SK-N-MC (cell line): ENCODE data around the gene INSM1.

Source experiments
- DNase-seq: peaks from one replicate; pipeline ENCODE4 v3.0.0-alpha.2; 2011; ENCODE audit warnings: low read depth, low spot score
- H3K27ac ChIP-seq: fragments of 200-600 bp; sonication (generic); 2 replicates; pipeline ENCODE4 v1.5.1; 2016; ENCODE audit warnings: mixed run types
- H3K36me3 ChIP-seq: fragments of 200-600 bp; sonication (generic); 2 replicates; pipeline ENCODE4 v1.6.1; 2017; ENCODE audit warnings: antibody characterized with exemption, low read length, mixed read lengths; ENCODE audit not compliant: insufficient read depth
- H3K4me3 ChIP-seq: fragments of 200-600 bp; sonication (generic); 2 replicates; pipeline ENCODE4 v1.5.1; 2016
- H3K9ac ChIP-seq: fragments of 200-600 bp; sonication (generic); 2 replicates; pipeline ENCODE4 v1.8.0; 2017; ENCODE audit warnings: mixed run types, mixed read lengths; ENCODE audit not compliant: insufficient read length
- H3K9me3 ChIP-seq: fragments of 200-600 bp; sonication (generic); 2 replicates; pipeline ENCODE4 v1.6.1; 2017; ENCODE audit warnings: low read depth, mild to moderate bottlenecking, antibody characterized with exemption, low read length, moderate library complexity, mixed read lengths
- EZH2 ChIP-seq: fragments of 200-600 bp; sonication (generic); IDR thresholded peaks from one replicate; pipeline ENCODE4 v1.6.1; 2017; ENCODE audit warnings: antibody characterized with exemption
- FOXP2 ChIP-seq: optimal IDR thresholded peaks from 2 replicates; pipeline ENCODE3; 2011; ENCODE audit warnings: mild to moderate bottlenecking, moderate library complexity; ENCODE audit not compliant: insufficient read depth; ENCODE audit errors: extremely low read length, control extremely low read depth
- POLR2AphosphoS5 ChIP-seq: IDR thresholded peaks from 2 replicates; pipeline ENCODE4 v1.6.1; 2012; ENCODE audit warnings: mild to moderate bottlenecking, low read depth, low read length, borderline replicate concordance

The INSM1 gene

DNA sequence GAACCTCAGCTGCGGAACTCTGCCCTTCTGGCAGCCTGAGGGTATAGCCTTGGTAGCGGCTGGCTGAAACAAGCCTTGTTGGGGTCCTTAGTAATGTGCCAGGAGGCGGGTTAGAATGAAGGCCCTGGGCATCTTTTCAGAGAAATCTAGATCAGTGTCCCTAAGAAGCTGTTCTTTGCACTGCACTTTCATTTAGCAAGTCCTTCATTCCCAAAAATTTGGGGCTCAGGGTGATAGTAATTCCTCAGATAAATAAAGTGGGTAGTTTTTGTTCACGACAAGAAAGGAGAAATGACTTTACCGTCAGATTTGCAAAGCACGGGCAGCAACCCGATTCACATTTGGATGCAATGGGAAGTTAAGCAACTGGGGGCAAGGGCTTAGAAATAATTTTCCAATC lies 3.2 kb downstream of the INSM1 start:
- no peaks in the 10 kb centered on the region for H3K9me3 ChIP-seq
- no peak overlapping the region for H3K4me3 ChIP-seq
- TF ChIP-seq FOXP2 (no peak), POLR2AphosphoS5 (no peak), EZH2 (no peak)
- H3K27ac ChIP-seq = no peak overlapping the region
- no peaks in the 10 kb centered on the region for H3K36me3 ChIP-seq
- H3K9ac ChIP-seq = no peak overlapping the region
- no peak for DNase-seq

GRCh38 chr20:20371681-20372080 lies 3.8 kb downstream of the INSM1 start:
- Histone ChIP-seq H3K27ac (no peak overlapping the region), H3K9me3 (no peaks in the 10 kb centered on the region), H3K9ac (no peak overlapping the region), H3K36me3 (no peaks in the 10 kb centered on the region), H3K4me3 (no peak overlapping the region)
- TF ChIP-seq FOXP2 = no peak
- TF ChIP-seq POLR2AphosphoS5 = no peak
- TF ChIP-seq EZH2 = no peak
- DNase-seq = no peak

GRCh38 chr20:20373091-20373571 lies 5.2 kb downstream of the INSM1 start:
- Histone ChIP-seq H3K9me3 (no peaks in the 10 kb centered on the region), H3K27ac (no peak overlapping the region), H3K4me3 (no peak overlapping the region), H3K36me3 (no peaks in the 10 kb centered on the region), H3K9ac (no peak overlapping the region)
- TF ChIP-seq FOXP2 = no peak
- no peak for DNase-seq

GRCh38 chr20:20375862-20376261 lies 8.0 kb downstream of the INSM1 start:
- Histone ChIP-seq H3K4me3 (no peak overlapping the region), H3K9ac (no peak overlapping the region), H3K27ac (no peak overlapping the region), H3K36me3 (no peaks in the 10 kb centered on the region), H3K9me3 (no peaks in the 10 kb centered on the region)
- DNase-seq = no peak
- TF ChIP-seq EZH2 = no peak
- no peak for TF ChIP-seq POLR2AphosphoS5
- TF ChIP-seq FOXP2 = no peak

- DNase-seq = no peak
- no peaks in the 10 kb centered on the region for H3K36me3 ChIP-seq
- TF ChIP-seq POLR2AphosphoS5 (no peak), FOXP2 (no peak), EZH2 (no peak)
Observed at GRCh38 chr20:20386192-20386591, 18.3 kb downstream of the INSM1 start.

GRCh38 chr20:20390393-20390792 lies 22.5 kb downstream of the INSM1 start:
- Histone ChIP-seq H3K27ac (no peak overlapping the region), H3K36me3 (no peaks in the 10 kb centered on the region), H3K9me3 (no peaks in the 10 kb centered on the region), H3K9ac (no peak overlapping the region), H3K4me3 (no peak overlapping the region)
- TF ChIP-seq EZH2 (no peak), FOXP2 (no peak), POLR2AphosphoS5 (no peak)
- DNase-seq = no peak

More at GRCh38 chr20:20386192-20386591, 18.3 kb downstream of the INSM1 start:
- no peaks in the 10 kb centered on the region for H3K9me3 ChIP-seq
- no peak overlapping the region for H3K9ac ChIP-seq
- H3K4me3 ChIP-seq = no peak overlapping the region
- no peak overlapping the region for H3K27ac ChIP-seq

DNA sequence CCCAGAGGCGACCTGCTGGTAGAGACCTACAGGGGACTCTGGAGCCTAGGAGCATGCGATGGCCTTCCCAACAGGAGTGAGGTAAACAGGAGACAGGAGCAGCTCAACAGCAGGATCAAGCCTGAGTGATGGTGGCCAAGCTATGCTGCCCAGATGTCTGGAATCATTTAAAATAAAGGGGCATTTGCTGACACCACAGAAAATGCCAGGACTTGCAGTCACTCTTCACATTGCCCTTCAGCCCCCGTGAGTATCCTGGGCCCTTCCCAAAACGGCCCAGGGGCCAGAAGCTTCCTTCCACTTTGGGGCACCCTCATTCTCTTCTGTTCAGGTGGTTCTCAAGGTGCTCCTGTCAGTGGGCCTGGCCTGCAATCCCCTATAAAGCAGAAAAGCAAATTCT lies 23.2 kb downstream of the INSM1 start:
- H3K36me3 ChIP-seq = no peaks in the 10 kb centered on the region
- no peaks in the 10 kb centered on the region for H3K9me3 ChIP-seq
- no peak for DNase-seq
- no peak for TF ChIP-seq POLR2AphosphoS5
- TF ChIP-seq FOXP2 = no peak
- no peak for TF ChIP-seq EZH2
- H3K9ac ChIP-seq = no peak overlapping the region
- no peak overlapping the region for H3K27ac ChIP-seq
- H3K4me3 ChIP-seq = no peak overlapping the region

- no peak for DNase-seq
- Histone ChIP-seq H3K36me3 (no peaks in the 10 kb centered on the region), H3K9ac (no peak overlapping the region), H3K9me3 (no peaks in the 10 kb centered on the region), H3K4me3 (no peak overlapping the region), H3K27ac (no peak overlapping the region)
- no peak for TF ChIP-seq EZH2
- no peak for TF ChIP-seq POLR2AphosphoS5
Observed at GRCh38 chr20:20391766-20392165, 23.9 kb downstream of the INSM1 start.
